OCI-LY1 (cell line): ENCODE results near the gene AK2.
"Not testable (repeated sequence)": the region's sequence is repeated elsewhere in the genome, so short reads cannot be mapped to it uniquely, and the experiment has no call there.

Experiments used
- H2AFZ ChIP-seq: fragments of 200-600 bp; sonication (generic), shearing (Covaris generic); 2 replicates; pipeline ENCODE4 v1.6.0; 2014; ENCODE audit warnings: antibody characterized with exemption, mild to moderate bottlenecking, low read length
- H3F3A ChIP-seq: fragments of 200-600 bp; sonication (generic), shearing (Covaris generic); 2 replicates; pipeline ENCODE4 v1.6.0; 2014; ENCODE audit warnings: mild to moderate bottlenecking, antibody characterized with exemption, low read length, moderate library complexity; ENCODE audit not compliant: insufficient read depth
- H3K27ac ChIP-seq: fragments of 200-600 bp; sonication (generic); 2 replicates; pipeline ENCODE4 v1.5.1; 2014; ENCODE audit warnings: low read length, mixed run types, mild to moderate bottlenecking, low read depth; ENCODE audit not compliant: poor library complexity, severe bottlenecking
- H3K27me3 ChIP-seq: fragments of 200-600 bp; sonication (generic); 2 replicates; pipeline ENCODE4 v1.6.0; 2014; ENCODE audit warnings: antibody characterized with exemption, mild to moderate bottlenecking, low read length, moderate library complexity; ENCODE audit not compliant: insufficient read depth
- H3K36me3 ChIP-seq: fragments of 200-600 bp; sonication (generic); 2 replicates; pipeline ENCODE4 v1.6.1; 2014; ENCODE audit warnings: mild to moderate bottlenecking, antibody characterized with exemption, low read length, moderate library complexity, mixed read lengths; ENCODE audit not compliant: insufficient read depth
- H3K4me1 ChIP-seq: fragments of 200-600 bp; sonication (generic); 2 replicates; pipeline ENCODE4 v1.5.1; 2014; ENCODE audit warnings: mild to moderate bottlenecking, low read length, moderate library complexity; ENCODE audit not compliant: insufficient read depth, severe bottlenecking
- H3K4me2 ChIP-seq: fragments of 200-600 bp; sonication (generic), shearing (Covaris generic); 2 replicates; pipeline ENCODE4 v1.6.1; 2014; ENCODE audit warnings: low read length
- H3K4me3 ChIP-seq: fragments of 200-600 bp; sonication (generic); 2 replicates; pipeline ENCODE4 v1.5.1; 2014; ENCODE audit warnings: low read length, low read depth, mild to moderate bottlenecking, mixed read lengths; ENCODE audit not compliant: poor library complexity, severe bottlenecking
- H3K79me2 ChIP-seq: fragments of 200-600 bp; shearing (Covaris generic); 2 replicates; pipeline ENCODE4 v1.6.1; 2016; ENCODE audit warnings: mixed run types, low read length, mixed read lengths; ENCODE audit not compliant: insufficient read depth
- H3K9ac ChIP-seq: fragments of 200-600 bp; sonication (generic), shearing (Covaris generic); 2 replicates; pipeline ENCODE4 v1.6.1; 2014; ENCODE audit warnings: mild to moderate bottlenecking, low read length, mixed read lengths
- H3K9me2 ChIP-seq: fragments of 200-600 bp; sonication (generic), shearing (Covaris generic); 2 replicates; pipeline ENCODE4 v1.6.1; 2014; ENCODE audit warnings: low read depth, mild to moderate bottlenecking, low read length, mixed read lengths
- H3K9me3 ChIP-seq: fragments of 200-600 bp; shearing (Covaris generic); 2 replicates; pipeline ENCODE4 v1.6.1; 2014; ENCODE audit warnings: low read length, mixed read lengths
- H4K20me1 ChIP-seq: fragments of 200-600 bp; sonication (generic), shearing (Covaris generic); 2 replicates; pipeline ENCODE4 v1.6.0; 2016; ENCODE audit warnings: mild to moderate bottlenecking, low read length; ENCODE audit not compliant: insufficient read depth
- CTCF ChIP-seq: fragments of 200-600 bp; sonication (generic), shearing (Covaris generic); IDR thresholded peaks from 2 replicates; pipeline ENCODE4 v1.5.1; 2017; ENCODE audit warnings: mild to moderate bottlenecking, antibody characterized with exemption, low read length, moderate library complexity, mixed read lengths
- EZH2 ChIP-seq: fragments of 200-600 bp; sonication (generic), shearing (Covaris generic); IDR thresholded peaks from 2 replicates; pipeline ENCODE4 v1.8.0; 2017; ENCODE audit warnings: borderline replicate concordance, mixed run types, mild to moderate bottlenecking, antibody characterized with exemption, low read length, moderate library complexity, mixed read lengths

Gene AK2

DNA sequence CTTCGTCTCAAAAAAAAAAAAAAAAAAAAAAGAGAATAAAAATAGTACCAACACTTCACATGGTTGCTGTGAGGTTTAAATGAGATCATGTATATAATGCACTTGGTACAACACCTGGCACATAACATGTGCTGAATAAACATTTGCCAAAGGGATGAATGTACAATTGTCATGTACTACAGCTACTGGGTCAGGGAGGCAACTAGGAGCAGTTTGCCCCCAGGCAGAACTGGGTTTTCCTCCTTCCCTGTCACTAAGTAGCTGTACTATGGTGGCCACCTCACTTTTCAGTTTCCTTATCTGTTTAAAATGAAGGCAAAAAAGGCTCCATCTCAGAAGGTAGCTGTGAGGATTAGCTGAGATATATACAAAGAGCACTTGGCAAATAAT, 11.5 kb downstream of the AK2 start:
- Histone ChIP-seq H3K9me2 (no peaks in the 10 kb centered on the region), H3K9me3 (no peaks in the 10 kb centered on the region), H3K4me3 (no peak overlapping the region), H4K20me1 (no peaks in the 10 kb centered on the region; the same call in 1 of the 2 replicates), H3K9ac (no peak overlapping the region), H2AFZ (no peak overlapping the region), H3K27me3 (no peaks in the 10 kb centered on the region), H3K79me2 (peaks cover 37% of the 10 kb centered on the region), H3K4me1 (peaks cover 30% of the 10 kb centered on the region), H3K27ac (no peak overlapping the region), H3K4me2 (no peak overlapping the region), H3K36me3 (peaks cover 79% of the 10 kb centered on the region), H3F3A (no peaks in the 10 kb centered on the region)
- TF ChIP-seq EZH2 (no peak), CTCF (no peak)

DNA sequence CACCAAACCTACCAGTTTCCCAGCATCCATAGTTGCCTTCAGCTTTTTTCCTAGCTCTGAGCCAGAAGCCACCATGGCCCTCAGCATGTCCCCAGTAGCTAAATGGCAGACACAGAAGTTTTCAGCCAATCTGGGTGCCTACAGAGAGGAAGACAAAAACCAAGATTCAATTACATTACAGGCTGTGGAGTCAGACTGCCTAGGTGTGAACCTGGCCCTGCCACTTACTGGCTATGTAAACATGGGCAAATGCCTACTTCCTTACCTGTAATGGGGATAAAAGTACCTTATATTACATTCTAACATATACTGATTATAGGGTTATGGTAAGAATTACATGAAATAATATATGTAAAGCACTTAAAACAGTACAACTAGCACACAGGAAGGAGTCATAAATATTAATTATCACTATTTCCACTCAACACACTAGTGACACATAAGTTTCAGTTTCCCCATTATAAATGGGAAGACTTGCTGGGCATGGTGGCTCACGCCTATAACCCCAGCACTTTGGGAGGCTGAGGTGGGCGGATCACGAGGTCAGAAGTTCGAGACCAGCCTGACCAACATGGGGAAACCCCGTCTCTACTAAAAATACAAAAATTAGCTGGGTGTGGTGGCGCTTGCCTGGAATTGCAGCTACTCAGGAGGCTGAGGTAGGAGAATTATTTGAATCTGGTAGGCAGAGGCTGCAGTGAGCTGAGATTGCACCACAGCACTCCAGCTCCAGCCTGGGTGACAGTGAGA, 12.1 kb downstream of the AK2 start:
- H3K27ac ChIP-seq, H2AFZ ChIP-seq, H3K4me2 ChIP-seq: not testable (repeated sequence)

GRCh38 chr1:33022650-33023200, 14.0 kb downstream of the AK2 start:
- no peaks in the 10 kb centered on the region for H4K20me1 ChIP-seq
- H3K27me3 ChIP-seq: no peaks in the 10 kb centered on the region
- H3K79me2 ChIP-seq: peaks cover 15% of the 10 kb centered on the region; the same call in 1 of the 2 replicates

More for the DNA sequence above, 12.1 kb downstream of the AK2 start:
- Histone ChIP-seq H3K79me2 (peaks cover 31% of the 10 kb centered on the region), H3K36me3 (peaks cover 79% of the 10 kb centered on the region), H3K4me1 (peaks cover 24% of the 10 kb centered on the region)
- H4K20me1 ChIP-seq, H3K9me2 ChIP-seq, H3K9ac ChIP-seq, H3F3A ChIP-seq, H3K27me3 ChIP-seq, H3K9me3 ChIP-seq, H3K4me3 ChIP-seq: not testable (repeated sequence)

More at GRCh38 chr1:33022650-33023200, 14.0 kb downstream of the AK2 start:
- no peak for TF ChIP-seq CTCF
- no peak for TF ChIP-seq EZH2
- Histone ChIP-seq H3F3A (no peaks in the 10 kb centered on the region), H3K27ac (no peak overlapping the region), H3K4me2 (no peak overlapping the region), H2AFZ (no peak overlapping the region), H3K4me1 (peaks cover 10% of the 10 kb centered on the region), H3K9me3 (no peaks in the 10 kb centered on the region), H3K36me3 (peaks cover 79% of the 10 kb centered on the region), H3K4me3 (no peak overlapping the region), H3K9ac (no peak overlapping the region), H3K9me2 (no peaks in the 10 kb centered on the region)
